ENCODE results near the gene AGFG2. TPM values are rescaled to one million over a fixed set of nuclear protein-coding genes. Genes with fewer than 3 reads are reported as not detected.
"Not testable (repeated sequence)": the region's sequence is repeated elsewhere in the genome, so short reads cannot be mapped to it uniquely, and the experiment has no call there.

Gene AGFG2
- total RNA-seq, 1 donor from 2014 or later = 48.6 TPM

- no peak for TF ChIP-seq CTCF (IDR thresholded peaks at IDR 0.05; ENCODE audit: unreplicated experiment)
- H3K9me3 Mint-ChIP-seq (ENCODE audit: unreplicated experiment) = no peaks in the 10 kb centered on the region
- H3K27me3 Mint-ChIP-seq (ENCODE audit: unreplicated experiment) = peaks cover 9% of the 10 kb centered on the region
- H3K4me1 Mint-ChIP-seq (ENCODE audit: unreplicated experiment) = peaks cover 11% of the 10 kb centered on the region
- H3K4me3 Mint-ChIP-seq (ENCODE audit: unreplicated experiment) = no peak overlapping the region
- H3K27ac Mint-ChIP-seq (ENCODE audit: unreplicated experiment) = peak overlapping the region; percentile 24
- DNase-seq (ENCODE audit: low spot score) = no peak
- peaks cover 16% of the 10 kb centered on the region for H3K36me3 Mint-ChIP-seq (ENCODE audit: low read depth, unreplicated experiment)
Observed at GRCh38 chr7:100562195-100563099, 23.4 kb downstream of the AGFG2 start.

- H3K9me3 Mint-ChIP-seq (ENCODE audit: unreplicated experiment) = no peaks in the 10 kb centered on the region
- peak overlapping the region; percentile 37 for H3K4me3 Mint-ChIP-seq (ENCODE audit: unreplicated experiment)
- peak overlapping the region; percentile 24 for H3K27ac Mint-ChIP-seq (ENCODE audit: unreplicated experiment)
- H3K4me1 Mint-ChIP-seq (ENCODE audit: unreplicated experiment) = peaks cover 8% of the 10 kb centered on the region
- peaks cover 9% of the 10 kb centered on the region for H3K27me3 Mint-ChIP-seq (ENCODE audit: unreplicated experiment)
- H3K36me3 Mint-ChIP-seq (ENCODE audit: low read depth, unreplicated experiment) = peaks cover 16% of the 10 kb centered on the region
- DNase-seq (ENCODE audit: low spot score) = no peak
- no peak for TF ChIP-seq CTCF (IDR thresholded peaks at IDR 0.05; ENCODE audit: unreplicated experiment)
Observed at GRCh38 chr7:100563100-100563564, 24.1 kb downstream of the AGFG2 start.

- peak; percentile 84 for DNase-seq (ENCODE audit: low spot score)
- Mint-ChIP-seq H3K9me3 (ENCODE audit: unreplicated experiment) (no peaks in the 10 kb centered on the region), H3K27me3 (ENCODE audit: unreplicated experiment) (peaks cover 11% of the 10 kb centered on the region), H3K36me3 (ENCODE audit: low read depth, unreplicated experiment) (peaks cover 16% of the 10 kb centered on the region), H3K27ac (ENCODE audit: unreplicated experiment) (no peak overlapping the region), H3K4me3 (ENCODE audit: unreplicated experiment) (peak overlapping the region; percentile 37), H3K4me1 (ENCODE audit: unreplicated experiment) (peaks cover 9% of the 10 kb centered on the region)
- TF ChIP-seq CTCF (IDR thresholded peaks at IDR 0.05; ENCODE audit: unreplicated experiment) = peak; percentile 96
Observed at GRCh38 chr7:100563809-100564400, 24.9 kb downstream of the AGFG2 start.

- Mint-ChIP-seq H3K27me3 (ENCODE audit: unreplicated experiment) (peaks cover 16% of the 10 kb centered on the region), H3K36me3 (ENCODE audit: low read depth, unreplicated experiment) (peaks cover 16% of the 10 kb centered on the region)
- not testable (repeated sequence) for H3K27ac Mint-ChIP-seq (ENCODE audit: unreplicated experiment); DNase-seq (ENCODE audit: low spot score); H3K9me3 Mint-ChIP-seq (ENCODE audit: unreplicated experiment); H3K4me1 Mint-ChIP-seq (ENCODE audit: unreplicated experiment); H3K4me3 Mint-ChIP-seq (ENCODE audit: unreplicated experiment)
Observed at GRCh38 chr7:100564405-100564804, 25.4 kb downstream of the AGFG2 start.

GRCh38 chr7:100565133-100565571 is 26.1 kb downstream of the AGFG2 start:
- Mint-ChIP-seq H3K9me3 (ENCODE audit: unreplicated experiment) (no peaks in the 10 kb centered on the region), H3K27me3 (ENCODE audit: unreplicated experiment) (peaks cover 16% of the 10 kb centered on the region), H3K4me1 (ENCODE audit: unreplicated experiment) (peaks cover 11% of the 10 kb centered on the region), H3K4me3 (ENCODE audit: unreplicated experiment) (no peak overlapping the region), H3K27ac (ENCODE audit: unreplicated experiment) (no peak overlapping the region), H3K36me3 (ENCODE audit: low read depth, unreplicated experiment) (peaks cover 16% of the 10 kb centered on the region)
- TF ChIP-seq CTCF (IDR thresholded peaks at IDR 0.05; ENCODE audit: unreplicated experiment) = no peak
- no peak for DNase-seq (ENCODE audit: low spot score)
